OCI-LY1 (cell line): Measurements from ENCODE around the gene MT4.

Source experiments
- H2AFZ ChIP-seq: fragments of 200-600 bp; sonication (generic), shearing (Covaris generic); 2 replicates; pipeline ENCODE4 v1.6.0; 2014; ENCODE audit warnings: antibody characterized with exemption, mild to moderate bottlenecking, low read length
- H3F3A ChIP-seq: fragments of 200-600 bp; sonication (generic), shearing (Covaris generic); 2 replicates; pipeline ENCODE4 v1.6.0; 2014; ENCODE audit warnings: mild to moderate bottlenecking, antibody characterized with exemption, low read length, moderate library complexity; ENCODE audit not compliant: insufficient read depth
- H3K27ac ChIP-seq: fragments of 200-600 bp; sonication (generic); 2 replicates; pipeline ENCODE4 v1.5.1; 2014; ENCODE audit warnings: low read length, mixed run types, mild to moderate bottlenecking, low read depth; ENCODE audit not compliant: poor library complexity, severe bottlenecking
- H3K27me3 ChIP-seq: fragments of 200-600 bp; sonication (generic); 2 replicates; pipeline ENCODE4 v1.6.0; 2014; ENCODE audit warnings: antibody characterized with exemption, mild to moderate bottlenecking, low read length, moderate library complexity; ENCODE audit not compliant: insufficient read depth
- H3K36me3 ChIP-seq: fragments of 200-600 bp; sonication (generic); 2 replicates; pipeline ENCODE4 v1.6.1; 2014; ENCODE audit warnings: mild to moderate bottlenecking, antibody characterized with exemption, low read length, moderate library complexity, mixed read lengths; ENCODE audit not compliant: insufficient read depth
- H3K4me1 ChIP-seq: fragments of 200-600 bp; sonication (generic); 2 replicates; pipeline ENCODE4 v1.5.1; 2014; ENCODE audit warnings: mild to moderate bottlenecking, low read length, moderate library complexity; ENCODE audit not compliant: insufficient read depth, severe bottlenecking
- H3K4me2 ChIP-seq: fragments of 200-600 bp; sonication (generic), shearing (Covaris generic); 2 replicates; pipeline ENCODE4 v1.6.1; 2014; ENCODE audit warnings: low read length
- H3K4me3 ChIP-seq: fragments of 200-600 bp; sonication (generic); 2 replicates; pipeline ENCODE4 v1.5.1; 2014; ENCODE audit warnings: low read length, low read depth, mild to moderate bottlenecking, mixed read lengths; ENCODE audit not compliant: poor library complexity, severe bottlenecking
- H3K79me2 ChIP-seq: fragments of 200-600 bp; shearing (Covaris generic); 2 replicates; pipeline ENCODE4 v1.6.1; 2016; ENCODE audit warnings: mixed run types, low read length, mixed read lengths; ENCODE audit not compliant: insufficient read depth
- H3K9ac ChIP-seq: fragments of 200-600 bp; sonication (generic), shearing (Covaris generic); 2 replicates; pipeline ENCODE4 v1.6.1; 2014; ENCODE audit warnings: mild to moderate bottlenecking, low read length, mixed read lengths
- H3K9me2 ChIP-seq: fragments of 200-600 bp; sonication (generic), shearing (Covaris generic); 2 replicates; pipeline ENCODE4 v1.6.1; 2014; ENCODE audit warnings: low read depth, mild to moderate bottlenecking, low read length, mixed read lengths
- H3K9me3 ChIP-seq: fragments of 200-600 bp; shearing (Covaris generic); 2 replicates; pipeline ENCODE4 v1.6.1; 2014; ENCODE audit warnings: low read length, mixed read lengths
- H4K20me1 ChIP-seq: fragments of 200-600 bp; sonication (generic), shearing (Covaris generic); 2 replicates; pipeline ENCODE4 v1.6.0; 2016; ENCODE audit warnings: mild to moderate bottlenecking, low read length; ENCODE audit not compliant: insufficient read depth
- CTCF ChIP-seq: fragments of 200-600 bp; sonication (generic), shearing (Covaris generic); IDR thresholded peaks from 2 replicates; pipeline ENCODE4 v1.5.1; 2017; ENCODE audit warnings: mild to moderate bottlenecking, antibody characterized with exemption, low read length, moderate library complexity, mixed read lengths
- EZH2 ChIP-seq: fragments of 200-600 bp; sonication (generic), shearing (Covaris generic); IDR thresholded peaks from 2 replicates; pipeline ENCODE4 v1.8.0; 2017; ENCODE audit warnings: borderline replicate concordance, mixed run types, mild to moderate bottlenecking, antibody characterized with exemption, low read length, moderate library complexity, mixed read lengths

Gene MT4

GRCh38 chr16:56606476-56607108 lies 41.7 kb downstream of the MT4 start:
- H3K4me1 ChIP-seq, result peaks cover 28% of the 10 kb centered on the region

GRCh38 chr16:56607109-56607618 lies 42.3 kb downstream of the MT4 start:
- Histone ChIP-seq H3K4me3 (no peak overlapping the region), H3K27ac (no peak overlapping the region), H3K9ac (no peak overlapping the region), H3K4me1 (peaks cover 28% of the 10 kb centered on the region), H3K36me3 (no peaks in the 10 kb centered on the region), H3K9me3 (no peaks in the 10 kb centered on the region), H3F3A (no peaks in the 10 kb centered on the region), H3K27me3 (no peaks in the 10 kb centered on the region), H3K9me2 (no peaks in the 10 kb centered on the region), H3K4me2 (no peak overlapping the region), H3K79me2 (no peaks in the 10 kb centered on the region), H4K20me1 (no peaks in the 10 kb centered on the region), H2AFZ (no peak overlapping the region)
- TF ChIP-seq EZH2, result no peak
- no peak for TF ChIP-seq CTCF

More at GRCh38 chr16:56606476-56607108, 41.7 kb downstream of the MT4 start:
- Histone ChIP-seq H3K27ac (no peak overlapping the region), H3K4me3 (no peak overlapping the region), H3K79me2 (no peaks in the 10 kb centered on the region), H3K9ac (no peak overlapping the region), H4K20me1 (no peaks in the 10 kb centered on the region), H3K36me3 (no peaks in the 10 kb centered on the region), H3F3A (no peaks in the 10 kb centered on the region), H3K4me2 (no peak overlapping the region), H2AFZ (no peak overlapping the region), H3K9me2 (no peaks in the 10 kb centered on the region), H3K9me3 (no peaks in the 10 kb centered on the region), H3K27me3 (no peaks in the 10 kb centered on the region)
- TF ChIP-seq EZH2 (no peak), CTCF (no peak)

- no peaks in the 10 kb centered on the region for H3K9me2 ChIP-seq
- no peaks in the 10 kb centered on the region for H3K36me3 ChIP-seq
- no peaks in the 10 kb centered on the region for H3F3A ChIP-seq
- peaks cover 28% of the 10 kb centered on the region for H3K4me1 ChIP-seq
- H3K27ac ChIP-seq, result no peak overlapping the region
- peak overlapping the region; percentile 98 for H3K4me2 ChIP-seq
- H2AFZ ChIP-seq, result peak overlapping the region; percentile 99
- no peaks in the 10 kb centered on the region for H4K20me1 ChIP-seq
- H3K27me3 ChIP-seq, result no peaks in the 10 kb centered on the region
- no peaks in the 10 kb centered on the region for H3K79me2 ChIP-seq
- peak overlapping the region; percentile 65 for H3K9ac ChIP-seq
- H3K9me3 ChIP-seq, result no peaks in the 10 kb centered on the region
- TF ChIP-seq CTCF (no peak), EZH2 (no peak)
- H3K4me3 ChIP-seq, result peak overlapping the region; percentile 68
Measured at GRCh38 chr16:56607675-56608042, 42.8 kb downstream of the MT4 start.
